ENCODE data around the gene IRX6. TPM values are rescaled to one million over a fixed set of nuclear protein-coding genes. Genes with fewer than 3 reads are reported as not detected.

Gene IRX6
- total and polyA plus RNA-seq, 2 experiments from 2014 or later = 0.10 TPM; not detected in 1

DNA sequence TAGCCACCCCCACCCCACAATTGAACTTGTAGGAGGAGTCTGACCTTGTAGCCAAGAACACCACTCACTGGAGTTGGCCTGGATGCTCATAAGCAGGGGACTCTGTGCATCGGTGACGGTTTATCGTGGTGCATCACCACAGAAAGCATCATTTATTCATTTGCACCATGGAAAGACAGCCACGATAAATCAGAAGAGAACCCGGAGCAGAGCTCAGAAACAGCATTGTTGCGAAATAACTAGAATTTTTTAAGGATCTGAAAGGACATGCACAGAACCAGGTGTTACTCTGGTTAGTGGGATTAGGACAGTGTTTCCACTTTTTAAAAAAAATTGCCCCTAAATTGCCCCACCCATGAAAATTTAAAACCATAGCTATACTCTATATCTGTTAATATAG lies 44.4 kb upstream of the IRX6 start:
- Mint-ChIP-seq H3K4me3 (no peak overlapping the region), H3K9me3 (no peaks in the 10 kb centered on the region; the same call in 2 of the 3 replicates), H3K27ac (no peak overlapping the region), H3K27me3 (ENCODE audit: insufficient read depth, low read depth, poor library complexity) (peaks cover 2% of the 10 kb centered on the region), H3K4me1 (peaks cover 9% of the 10 kb centered on the region), H3K36me3 (ENCODE audit: low read depth) (no peaks in the 10 kb centered on the region)
- Histone ChIP-seq H3K4me1 (ENCODE audit: insufficient read depth) (peaks cover 11% of the 10 kb centered on the region), H3K79me2 (replicated peaks; ENCODE audit: insufficient read depth) (no peaks in the 10 kb centered on the region), H3K4me2 (no peak overlapping the region), H3K4me3 (no peak overlapping the region), H3K9me2 (ENCODE audit: insufficient read depth) (peaks cover 13% of the 10 kb centered on the region; the same call in 1 of the 2 replicates), H3K27ac (ENCODE audit: low read depth) (no peak overlapping the region), H4K20me1 (replicated peaks; ENCODE audit: insufficient read depth) (no peaks in the 10 kb centered on the region), H2AFZ (no peak overlapping the region), H3K36me3 (ENCODE audit: insufficient read depth) (no peaks in the 10 kb centered on the region), H3K27me3 (ENCODE audit: insufficient read depth) (no peaks in the 10 kb centered on the region), H3F3A (replicated peaks; ENCODE audit: low read depth) (no peaks in the 10 kb centered on the region)
- TF ChIP-seq EZH2phosphoT487 (IDR thresholded peaks at IDR 0.05; ENCODE audit: unreplicated experiment) = no peak
- TF ChIP-seq ZNF114 (CRISPR knock-in tag; IDR thresholded peaks at IDR 0.05) = no peak
- TF ChIP-seq, protein P1, sequence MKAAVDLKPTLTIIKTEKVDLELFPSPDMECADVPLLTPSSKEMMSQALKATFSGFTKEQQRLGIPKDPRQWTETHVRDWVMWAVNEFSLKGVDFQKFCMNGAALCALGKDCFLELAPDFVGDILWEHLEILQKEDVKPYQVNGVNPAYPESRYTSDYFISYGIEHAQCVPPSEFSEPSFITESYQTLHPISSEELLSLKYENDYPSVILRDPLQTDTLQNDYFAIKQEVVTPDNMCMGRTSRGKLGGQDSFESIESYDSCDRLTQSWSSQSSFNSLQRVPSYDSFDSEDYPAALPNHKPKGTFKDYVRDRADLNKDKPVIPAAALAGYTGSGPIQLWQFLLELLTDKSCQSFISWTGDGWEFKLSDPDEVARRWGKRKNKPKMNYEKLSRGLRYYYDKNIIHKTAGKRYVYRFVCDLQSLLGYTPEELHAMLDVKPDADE (IDR thresholded peaks at IDR 0.05) = no peak
- TF ChIP-seq NANOG (IDR thresholded peaks at IDR 0.05; ENCODE audit: borderline replicate concordance) = no peak
- TF ChIP-seq, protein P2, sequence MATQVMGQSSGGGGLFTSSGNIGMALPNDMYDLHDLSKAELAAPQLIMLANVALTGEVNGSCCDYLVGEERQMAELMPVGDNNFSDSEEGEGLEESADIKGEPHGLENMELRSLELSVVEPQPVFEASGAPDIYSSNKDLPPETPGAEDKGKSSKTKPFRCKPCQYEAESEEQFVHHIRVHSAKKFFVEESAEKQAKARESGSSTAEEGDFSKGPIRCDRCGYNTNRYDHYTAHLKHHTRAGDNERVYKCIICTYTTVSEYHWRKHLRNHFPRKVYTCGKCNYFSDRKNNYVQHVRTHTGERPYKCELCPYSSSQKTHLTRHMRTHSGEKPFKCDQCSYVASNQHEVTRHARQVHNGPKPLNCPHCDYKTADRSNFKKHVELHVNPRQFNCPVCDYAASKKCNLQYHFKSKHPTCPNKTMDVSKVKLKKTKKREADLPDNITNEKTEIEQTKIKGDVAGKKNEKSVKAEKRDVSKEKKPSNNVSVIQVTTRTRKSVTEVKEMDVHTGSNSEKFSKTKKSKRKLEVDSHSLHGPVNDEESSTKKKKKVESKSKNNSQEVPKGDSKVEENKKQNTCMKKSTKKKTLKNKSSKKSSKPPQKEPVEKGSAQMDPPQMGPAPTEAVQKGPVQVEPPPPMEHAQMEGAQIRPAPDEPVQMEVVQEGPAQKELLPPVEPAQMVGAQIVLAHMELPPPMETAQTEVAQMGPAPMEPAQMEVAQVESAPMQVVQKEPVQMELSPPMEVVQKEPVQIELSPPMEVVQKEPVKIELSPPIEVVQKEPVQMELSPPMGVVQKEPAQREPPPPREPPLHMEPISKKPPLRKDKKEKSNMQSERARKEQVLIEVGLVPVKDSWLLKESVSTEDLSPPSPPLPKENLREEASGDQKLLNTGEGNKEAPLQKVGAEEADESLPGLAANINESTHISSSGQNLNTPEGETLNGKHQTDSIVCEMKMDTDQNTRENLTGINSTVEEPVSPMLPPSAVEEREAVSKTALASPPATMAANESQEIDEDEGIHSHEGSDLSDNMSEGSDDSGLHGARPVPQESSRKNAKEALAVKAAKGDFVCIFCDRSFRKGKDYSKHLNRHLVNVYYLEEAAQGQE (IDR thresholded peaks at IDR 0.05; ENCODE audit: unreplicated experiment) = no peak
- no peak for TF ChIP-seq JUNB (IDR thresholded peaks at IDR 0.05; ENCODE audit: unreplicated experiment)
- TF ChIP-seq EZH2 (IDR thresholded peaks at IDR 0.05; ENCODE audit: low read depth, unreplicated experiment) = no peak
- no peak for DNase-seq (ENCODE audit: low spot score)
- no peak for ATAC-seq

DNA sequence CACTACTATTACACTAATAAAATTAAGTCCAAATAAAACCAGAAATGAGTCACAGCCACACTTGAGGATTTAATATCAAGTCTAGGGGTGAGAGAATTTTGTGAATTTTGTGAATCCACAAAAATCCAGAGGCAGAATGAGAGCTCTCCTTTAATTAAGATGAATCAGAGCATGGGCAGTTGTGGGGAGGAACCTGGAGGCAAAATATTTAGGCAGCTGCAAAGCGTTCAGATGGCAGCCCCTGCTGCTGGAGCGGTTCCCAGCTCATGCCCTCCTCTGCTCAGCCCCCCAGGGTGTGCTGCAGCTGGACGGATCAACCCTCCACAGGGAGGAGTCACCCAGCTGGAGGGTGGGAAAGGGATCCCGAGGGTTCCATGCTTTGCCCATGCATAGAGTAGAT lies 43.4 kb upstream of the IRX6 start:
- ATAC-seq = no peak

More for the DNA sequence above, 43.4 kb upstream of the IRX6 start:
- Histone ChIP-seq H2AFZ (no peak overlapping the region), H3K9me2 (ENCODE audit: insufficient read depth) (peaks cover 13% of the 10 kb centered on the region; the same call in 1 of the 2 replicates), H3K4me2 (no peak overlapping the region), H3K27ac (ENCODE audit: low read depth) (no peak overlapping the region), H3F3A (replicated peaks; ENCODE audit: low read depth) (no peaks in the 10 kb centered on the region), H3K4me1 (ENCODE audit: insufficient read depth) (peaks cover 13% of the 10 kb centered on the region), H3K36me3 (ENCODE audit: insufficient read depth) (no peaks in the 10 kb centered on the region), H3K79me2 (replicated peaks; ENCODE audit: insufficient read depth) (no peaks in the 10 kb centered on the region), H4K20me1 (replicated peaks; ENCODE audit: insufficient read depth) (no peaks in the 10 kb centered on the region), H3K27me3 (ENCODE audit: insufficient read depth) (no peaks in the 10 kb centered on the region), H3K4me3 (no peak overlapping the region)
- Mint-ChIP-seq H3K36me3 (ENCODE audit: low read depth) (no peaks in the 10 kb centered on the region), H3K4me1 (peaks cover 13% of the 10 kb centered on the region), H3K9me3 (no peaks in the 10 kb centered on the region; the same call in 2 of the 3 replicates), H3K27me3 (ENCODE audit: insufficient read depth, low read depth, poor library complexity) (peaks cover 2% of the 10 kb centered on the region), H3K27ac (no peak overlapping the region), H3K4me3 (no peak overlapping the region)
- DNase-seq (ENCODE audit: low spot score) = no peak
- no peak for TF ChIP-seq NANOG (IDR thresholded peaks at IDR 0.05; ENCODE audit: borderline replicate concordance)
- TF ChIP-seq, protein P1 (IDR thresholded peaks at IDR 0.05) = no peak
- TF ChIP-seq, protein P3, sequence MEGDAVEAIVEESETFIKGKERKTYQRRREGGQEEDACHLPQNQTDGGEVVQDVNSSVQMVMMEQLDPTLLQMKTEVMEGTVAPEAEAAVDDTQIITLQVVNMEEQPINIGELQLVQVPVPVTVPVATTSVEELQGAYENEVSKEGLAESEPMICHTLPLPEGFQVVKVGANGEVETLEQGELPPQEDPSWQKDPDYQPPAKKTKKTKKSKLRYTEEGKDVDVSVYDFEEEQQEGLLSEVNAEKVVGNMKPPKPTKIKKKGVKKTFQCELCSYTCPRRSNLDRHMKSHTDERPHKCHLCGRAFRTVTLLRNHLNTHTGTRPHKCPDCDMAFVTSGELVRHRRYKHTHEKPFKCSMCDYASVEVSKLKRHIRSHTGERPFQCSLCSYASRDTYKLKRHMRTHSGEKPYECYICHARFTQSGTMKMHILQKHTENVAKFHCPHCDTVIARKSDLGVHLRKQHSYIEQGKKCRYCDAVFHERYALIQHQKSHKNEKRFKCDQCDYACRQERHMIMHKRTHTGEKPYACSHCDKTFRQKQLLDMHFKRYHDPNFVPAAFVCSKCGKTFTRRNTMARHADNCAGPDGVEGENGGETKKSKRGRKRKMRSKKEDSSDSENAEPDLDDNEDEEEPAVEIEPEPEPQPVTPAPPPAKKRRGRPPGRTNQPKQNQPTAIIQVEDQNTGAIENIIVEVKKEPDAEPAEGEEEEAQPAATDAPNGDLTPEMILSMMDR (conservative IDR thresholded peaks at IDR 0.05; ENCODE audit: low read depth in 2 of 2) = no peak

All from GM23338 (cell line).